Brain microvascular endothelial cell (primary cell): ENCODE data around the gene OR52M1.

Experiments used
- DNase-seq: peaks from one replicate; pipeline ENCODE4 v3.0.0-alpha.2; 2020
- H3K27ac ChIP-seq: fragments of 250-450 bp; sonication (Bioruptor Pico); 2 replicates; pipeline ENCODE4 v1.5.1; 2020; ENCODE audit warnings: mild to moderate bottlenecking, moderate library complexity
- H3K27me3 ChIP-seq: fragments of 250-450 bp; sonication (Bioruptor Pico); replicated peaks from 2 replicates; pipeline ENCODE4 v1.5.1; 2020; ENCODE audit warnings: mild to moderate bottlenecking
- H3K36me3 ChIP-seq: fragments of 250-450 bp; sonication (Bioruptor Pico); replicated peaks from 2 replicates; pipeline ENCODE4 v1.5.1; 2020; ENCODE audit warnings: mild to moderate bottlenecking
- H3K4me3 ChIP-seq: 2 replicates; pipeline ENCODE4 v1.5.1; 2011; ENCODE audit warnings: low read depth, mild to moderate bottlenecking, control low read depth, low read length, moderate library complexity
- CTCF ChIP-seq: IDR thresholded peaks from 2 replicates; pipeline ENCODE4 v1.5.1; 2011; ENCODE audit warnings: low read depth, mild to moderate bottlenecking, moderate library complexity, low read length, control low read depth, inconsistent platforms; ENCODE audit errors: missing control alignments
- in situ Hi-C: cut with HindIII; loops from 2 replicates; pipeline ENCODE4 v1.10.0; 2017; ENCODE audit warnings: low sequenced_read_pairs, low pct_ligation_motif_present

Gene OR52M1

GRCh38 chr11:4593739-4594138 is 48.7 kb downstream of the OR52M1 start, which contains the start of gene OR52I1:
TSS of gene OR52I1 (plus strand) at chr11:4594039. CDS start at chr11:4594039, 0 bp downstream.
- DNase-seq: no peak
- TF ChIP-seq CTCF: no peak
- Histone ChIP-seq H3K27me3 (no peaks in the 10 kb centered on the region), H3K27ac (no peak within 1 kb of the TSS), H3K36me3 (no peaks in the 10 kb centered on the region), H3K4me3 (no peak within 1 kb of the TSS)
- in situ Hi-C loops: no loop called here
